OCI-LY7 (cell line): ENCODE results near the gene TMC1. TPM values are rescaled to one million over a fixed set of nuclear protein-coding genes. Genes with fewer than 3 reads are reported as not detected.
"Not testable (repeated sequence)": the region's sequence is repeated elsewhere in the genome, so short reads cannot be mapped to it uniquely, and the experiment has no call there.

ENCODE experiments used
- BruUV-seq: library from RNA; stranded (reverse); fragments of 400-500 nt; replicated peaks from 2 replicates; lab custom pipeline; 2021; lab: Mats Ljungman, UMichigan
- CTCF ChIA-PET: fragments of 300-600 bp; sonication (Branson Sonifier 250); formaldehyde crosslinking; loops from one replicate; lab custom pipeline; 2022; ENCODE audit warnings: antibody characterized with exemption; ENCODE audit not compliant: unreplicated experiment; lab: Charles Lee
- POLR2A ChIA-PET: fragments of 300-600 bp; sonication (Branson Sonifier 250); formaldehyde crosslinking; loops from one replicate; lab custom pipeline; 2022; ENCODE audit warnings: antibody characterized with exemption; lab: Charles Lee
- DNase-seq: peaks from one replicate; pipeline ENCODE4 v3.0.0-alpha.2; 2015; ENCODE audit warnings: low spot score
- H2AFZ ChIP-seq: fragments of 200-600 bp; sonication (generic), shearing (Covaris generic); 2 replicates; pipeline ENCODE4 v1.6.1; 2014; ENCODE audit warnings: mild to moderate bottlenecking, antibody characterized with exemption, low read length, moderate library complexity
- H3K27ac ChIP-seq: fragments of 200-600 bp; sonication (generic); 2 replicates; pipeline ENCODE4 v1.5.1; 2014; ENCODE audit warnings: mixed run types, low read depth, mild to moderate bottlenecking, moderate library complexity, low read length, inconsistent platforms; ENCODE audit not compliant: poor library complexity, severe bottlenecking
- H3K36me3 ChIP-seq: fragments of 200-600 bp; sonication (generic); 2 replicates; pipeline ENCODE4 v1.6.1; 2014; ENCODE audit warnings: mild to moderate bottlenecking, antibody characterized with exemption, low read length, moderate library complexity, mixed read lengths; ENCODE audit not compliant: insufficient read depth
- H3K4me1 ChIP-seq: fragments of 200-600 bp; sonication (generic); 2 replicates; pipeline ENCODE4 v1.5.1; 2014; ENCODE audit warnings: mild to moderate bottlenecking, low read length; ENCODE audit not compliant: insufficient read depth, poor library complexity, severe bottlenecking
- H3K4me2 ChIP-seq: fragments of 200-600 bp; sonication (generic); 2 replicates; pipeline ENCODE4 v1.6.1; 2014; ENCODE audit warnings: mild to moderate bottlenecking, low read length
- H3K4me3 ChIP-seq: fragments of 200-600 bp; sonication (generic); 2 replicates; pipeline ENCODE4 v1.5.1; 2014; ENCODE audit warnings: mild to moderate bottlenecking, low read depth, low read length; ENCODE audit not compliant: poor library complexity, severe bottlenecking
- H3K79me2 ChIP-seq: fragments of 200-600 bp; sonication (generic); 2 replicates; pipeline ENCODE4 v1.6.1; 2016; ENCODE audit warnings: low read depth, mild to moderate bottlenecking, low read length, moderate library complexity, mixed read lengths; ENCODE audit not compliant: insufficient read depth
- H3K9me2 ChIP-seq: fragments of 200-600 bp; sonication (generic); 2 replicates; pipeline ENCODE4 v1.6.1; 2016; ENCODE audit warnings: mild to moderate bottlenecking, low read length, mixed read lengths; ENCODE audit not compliant: insufficient read depth
- H3K9me3 ChIP-seq: fragments of 200-600 bp; sonication (generic); 2 replicates; pipeline ENCODE4 v1.6.1; 2014; ENCODE audit warnings: mild to moderate bottlenecking, mixed run types, low read length, mixed read lengths
- H4K20me1 ChIP-seq: fragments of 200-600 bp; sonication (generic); 2 replicates; pipeline ENCODE4 v1.6.1; 2014; ENCODE audit warnings: mild to moderate bottlenecking, antibody characterized with exemption, low read length, moderate library complexity, mixed read lengths; ENCODE audit not compliant: insufficient read depth
- EZH2phosphoT487 ChIP-seq: fragments of 200-600 bp; sonication (generic); IDR thresholded peaks from 2 replicates; pipeline ENCODE4 v1.6.1; 2018; ENCODE audit warnings: low read depth, borderline replicate concordance, mild to moderate bottlenecking, mixed run types, antibody characterized with exemption, low read length, moderate library complexity, mixed read lengths
- intact Hi-C: fragments of 100-400 bp; cut with micrococcal nuclease; formaldehyde crosslinking; loops from one replicate; pipeline ENCODE4 v1.10.0; 2022; ENCODE audit not compliant: unreplicated experiment
- total RNA-seq, 2 experiments: library from RNA; depleted of rRNA in 1 of 2; stranded (reverse); fragments of >200 nt in 1 of 2; shearing (Covaris generic) in 1 of 2; gene quantifications; 2 replicates each; pipeline ENCODE4 v1.2.3, GENCODE V29; 2014 to 2022
- TF ChIP-seq, protein P1 (sequence below): fragments of 200-600 bp; sonication (generic); conservative IDR thresholded peaks from 2 replicates; pipeline ENCODE4 v1.5.1; 2014; ENCODE audit warnings: mild to moderate bottlenecking, antibody characterized with exemption, low read length, moderate library complexity, mixed read lengths

The TMC1 gene
- total RNA-seq, 2 experiments from 2014 or later = not detected

DNA sequence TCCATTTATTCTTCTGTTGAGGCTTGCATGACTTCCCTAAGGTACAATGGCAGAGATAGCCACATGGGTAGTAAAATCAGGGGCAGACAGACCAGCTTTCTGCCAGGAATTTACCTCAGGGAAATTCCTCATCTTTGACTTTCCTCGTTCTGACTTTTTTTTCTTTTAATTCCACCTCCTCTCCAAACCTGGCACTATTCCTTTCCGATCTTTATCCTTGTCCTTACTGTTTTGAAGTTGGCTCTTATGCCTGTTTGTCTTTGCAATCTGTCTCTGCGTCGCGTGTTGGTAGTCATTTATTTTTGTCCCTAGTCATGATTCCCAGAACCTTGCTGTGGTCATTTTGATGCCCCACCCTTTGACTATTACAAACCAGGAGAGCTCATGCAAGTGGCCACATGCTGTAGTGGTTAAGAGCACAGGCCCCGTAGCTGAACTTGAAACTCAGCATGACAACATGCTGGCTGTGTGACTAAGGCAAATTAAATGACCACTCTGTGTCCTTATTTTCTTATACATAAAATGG is 19.0 kb downstream of the TMC1 start:
- H3K9me3 ChIP-seq = no peaks in the 10 kb centered on the region
- no peaks in the 10 kb centered on the region for H3K4me1 ChIP-seq
- intact Hi-C loops = no loop called here
- H3K4me2 ChIP-seq = no peak overlapping the region
- no peak overlapping the region for H3K27ac ChIP-seq
- H3K79me2 ChIP-seq = no peaks in the 10 kb centered on the region
- H3K36me3 ChIP-seq = no peaks in the 10 kb centered on the region
- TF ChIP-seq EZH2phosphoT487 = no peak
- TF ChIP-seq, protein P1, sequence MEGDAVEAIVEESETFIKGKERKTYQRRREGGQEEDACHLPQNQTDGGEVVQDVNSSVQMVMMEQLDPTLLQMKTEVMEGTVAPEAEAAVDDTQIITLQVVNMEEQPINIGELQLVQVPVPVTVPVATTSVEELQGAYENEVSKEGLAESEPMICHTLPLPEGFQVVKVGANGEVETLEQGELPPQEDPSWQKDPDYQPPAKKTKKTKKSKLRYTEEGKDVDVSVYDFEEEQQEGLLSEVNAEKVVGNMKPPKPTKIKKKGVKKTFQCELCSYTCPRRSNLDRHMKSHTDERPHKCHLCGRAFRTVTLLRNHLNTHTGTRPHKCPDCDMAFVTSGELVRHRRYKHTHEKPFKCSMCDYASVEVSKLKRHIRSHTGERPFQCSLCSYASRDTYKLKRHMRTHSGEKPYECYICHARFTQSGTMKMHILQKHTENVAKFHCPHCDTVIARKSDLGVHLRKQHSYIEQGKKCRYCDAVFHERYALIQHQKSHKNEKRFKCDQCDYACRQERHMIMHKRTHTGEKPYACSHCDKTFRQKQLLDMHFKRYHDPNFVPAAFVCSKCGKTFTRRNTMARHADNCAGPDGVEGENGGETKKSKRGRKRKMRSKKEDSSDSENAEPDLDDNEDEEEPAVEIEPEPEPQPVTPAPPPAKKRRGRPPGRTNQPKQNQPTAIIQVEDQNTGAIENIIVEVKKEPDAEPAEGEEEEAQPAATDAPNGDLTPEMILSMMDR = no peak
- POLR2A ChIA-PET = interaction anchor here (0.5 to 0.6 kb wide), 2 partner anchors 27 to 134 kb away, joined by 4 to 5 read pairs; no protein-coding TSS in a partner anchor
- no peak overlapping the region for H2AFZ ChIP-seq
- no peak for DNase-seq
- H3K9me2 ChIP-seq = no peaks in the 10 kb centered on the region
- H4K20me1 ChIP-seq = no peaks in the 10 kb centered on the region
- CTCF ChIA-PET = no interaction called here
- no TSS peak for BruUV-seq
- no peak overlapping the region for H3K4me3 ChIP-seq

GRCh38 chr9:72542537-72542833 is 21.1 kb downstream of the TMC1 start:
- H3K4me3 ChIP-seq, intact Hi-C loops, H3K79me2 ChIP-seq, DNase-seq, BruUV-seq, H2AFZ ChIP-seq, H3K4me1 ChIP-seq, H3K27ac ChIP-seq, H3K4me2 ChIP-seq, H3K36me3 ChIP-seq, CTCF ChIA-PET, H3K9me2 ChIP-seq, H4K20me1 ChIP-seq, H3K9me3 ChIP-seq: not testable (repeated sequence)
- POLR2A ChIA-PET = interaction anchor here (0.6 kb wide), 1 partner anchor 85 kb away, joined by 3 read pairs; no protein-coding TSS in a partner anchor

- TF ChIP-seq, protein P1 = no peak
- no peak for TF ChIP-seq EZH2phosphoT487
- DNase-seq = no peak
- H3K36me3 ChIP-seq = no peaks in the 10 kb centered on the region
- ChIA-PET POLR2A (interaction anchor here (0.6 kb wide), 1 partner anchor 85 kb away, joined by 3 read pairs; no protein-coding TSS in a partner anchor), CTCF (no interaction called here)
- H3K4me2 ChIP-seq = no peak overlapping the region
- intact Hi-C loops = no loop called here
- H2AFZ ChIP-seq = no peak overlapping the region
- no peaks in the 10 kb centered on the region for H3K9me2 ChIP-seq
- H3K9me3 ChIP-seq = no peaks in the 10 kb centered on the region
- H3K79me2 ChIP-seq = no peaks in the 10 kb centered on the region
- H4K20me1 ChIP-seq = no peaks in the 10 kb centered on the region
- no peak overlapping the region for H3K27ac ChIP-seq
- no peaks in the 10 kb centered on the region for H3K4me1 ChIP-seq
- H3K4me3 ChIP-seq = no peak overlapping the region
- BruUV-seq = no TSS peak
Measured at GRCh38 chr9:72542917-72543316, 21.5 kb downstream of the TMC1 start.
